Subcutaneous adipose tissue (tissue), 4 donors: Measurements from ENCODE around the gene RGCC. TPM values are rescaled to one million over a fixed set of nuclear protein-coding genes. Genes with fewer than 3 reads are reported as not detected.

Experiments used
- total RNA-seq, 4 donors: library from RNA; depleted of rRNA; stranded (reverse); fragments of >200 nt; gene quantifications; one replicate each; pipeline ENCODE4 v1.1.0, GENCODE V29; 2016
- TF ChIP-seq, protein P1 (sequence below): fragments of 450-650 bp; IDR thresholded peaks from one replicate; pipeline ENCODE4 v1.5.1; 2016; ENCODE audit warnings: low read depth, mild to moderate bottlenecking, control low read depth, antibody characterized with exemption, moderate library complexity

Gene RGCC
- total RNA-seq, 4 donors from 2014 or later, result 105 to 259 (median 203) TPM

DNA sequence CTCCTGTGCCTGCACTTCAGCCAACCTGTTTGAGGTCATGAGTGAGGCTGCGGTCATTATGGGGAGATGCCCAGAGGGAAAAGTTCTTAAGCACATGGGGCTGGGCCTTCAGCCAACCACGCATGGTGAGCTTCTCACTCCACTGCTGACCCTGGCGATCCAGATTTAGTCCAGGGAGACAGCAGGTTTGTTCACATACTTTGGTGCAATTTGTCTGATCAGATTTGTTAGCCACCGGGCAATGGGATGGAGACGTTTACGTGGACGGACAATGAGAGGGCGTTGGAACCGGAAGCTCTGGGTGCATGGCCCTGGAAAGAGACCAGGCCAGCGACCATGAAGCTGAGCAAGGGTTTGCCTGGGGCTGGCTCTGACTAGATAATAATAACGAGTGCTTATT lies 56.2 kb downstream of the RGCC start:
- TF ChIP-seq, protein P1, sequence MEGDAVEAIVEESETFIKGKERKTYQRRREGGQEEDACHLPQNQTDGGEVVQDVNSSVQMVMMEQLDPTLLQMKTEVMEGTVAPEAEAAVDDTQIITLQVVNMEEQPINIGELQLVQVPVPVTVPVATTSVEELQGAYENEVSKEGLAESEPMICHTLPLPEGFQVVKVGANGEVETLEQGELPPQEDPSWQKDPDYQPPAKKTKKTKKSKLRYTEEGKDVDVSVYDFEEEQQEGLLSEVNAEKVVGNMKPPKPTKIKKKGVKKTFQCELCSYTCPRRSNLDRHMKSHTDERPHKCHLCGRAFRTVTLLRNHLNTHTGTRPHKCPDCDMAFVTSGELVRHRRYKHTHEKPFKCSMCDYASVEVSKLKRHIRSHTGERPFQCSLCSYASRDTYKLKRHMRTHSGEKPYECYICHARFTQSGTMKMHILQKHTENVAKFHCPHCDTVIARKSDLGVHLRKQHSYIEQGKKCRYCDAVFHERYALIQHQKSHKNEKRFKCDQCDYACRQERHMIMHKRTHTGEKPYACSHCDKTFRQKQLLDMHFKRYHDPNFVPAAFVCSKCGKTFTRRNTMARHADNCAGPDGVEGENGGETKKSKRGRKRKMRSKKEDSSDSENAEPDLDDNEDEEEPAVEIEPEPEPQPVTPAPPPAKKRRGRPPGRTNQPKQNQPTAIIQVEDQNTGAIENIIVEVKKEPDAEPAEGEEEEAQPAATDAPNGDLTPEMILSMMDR, result no peak

DNA sequence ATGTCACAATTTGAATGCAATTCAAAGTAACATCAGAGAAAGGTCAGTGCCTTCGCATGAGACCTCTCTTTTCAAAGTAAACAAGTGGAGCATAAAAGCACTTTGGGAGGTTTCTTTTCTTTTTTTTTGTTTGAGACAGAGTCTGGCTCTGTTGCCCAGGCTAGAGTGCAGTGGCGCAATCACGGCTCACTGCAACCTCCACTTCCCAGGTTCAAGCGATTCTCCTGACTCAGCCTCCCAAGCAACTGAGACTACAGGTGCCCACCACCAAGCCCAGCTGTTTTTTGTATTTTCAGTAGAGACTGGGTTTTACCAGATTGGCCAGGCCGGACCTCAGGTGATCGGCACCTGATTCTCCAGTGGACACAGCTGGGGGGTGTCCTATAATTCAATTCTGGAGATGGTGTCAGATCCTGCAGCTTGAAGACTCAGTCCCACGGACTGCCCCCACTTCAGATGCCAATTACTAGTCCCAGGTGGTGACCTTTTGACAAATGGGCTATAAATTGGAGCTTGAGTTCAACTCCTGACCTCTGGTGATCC lies 57.6 kb downstream of the RGCC start:
- TF ChIP-seq, protein P1, result no peak

DNA sequence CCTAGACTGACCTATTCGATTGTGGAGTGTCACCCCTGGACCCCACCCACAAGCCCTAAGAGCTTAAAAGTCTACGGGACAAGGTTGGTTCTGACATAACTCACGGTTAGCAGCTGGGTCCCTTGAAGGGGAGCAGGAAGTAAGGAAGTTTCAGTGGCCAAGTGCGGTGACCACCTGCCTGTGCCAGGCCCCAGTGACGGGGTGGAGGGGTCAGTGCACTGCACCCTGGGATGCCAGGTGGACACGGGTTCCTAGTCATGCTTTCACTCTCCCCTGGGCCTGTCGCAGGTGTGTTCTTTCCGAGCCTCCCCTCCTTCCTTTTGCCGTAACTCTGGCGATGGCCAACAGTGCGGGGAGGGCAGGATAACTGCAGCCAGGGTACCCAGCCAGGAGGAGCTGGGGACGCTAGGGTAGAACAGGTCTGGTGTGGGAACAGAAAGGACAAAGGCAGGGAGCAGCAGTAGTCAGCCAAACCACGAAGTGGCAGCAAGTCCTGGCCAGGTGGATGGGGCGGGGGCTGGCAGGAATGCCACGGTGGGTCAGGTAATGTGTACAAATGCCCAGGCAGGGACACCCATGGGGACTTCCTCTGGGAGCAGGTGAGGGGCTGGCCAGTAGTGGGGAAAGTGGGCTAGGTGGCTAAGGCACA lies 58.3 kb downstream of the RGCC start:
- TF ChIP-seq, protein P1, result no peak

DNA sequence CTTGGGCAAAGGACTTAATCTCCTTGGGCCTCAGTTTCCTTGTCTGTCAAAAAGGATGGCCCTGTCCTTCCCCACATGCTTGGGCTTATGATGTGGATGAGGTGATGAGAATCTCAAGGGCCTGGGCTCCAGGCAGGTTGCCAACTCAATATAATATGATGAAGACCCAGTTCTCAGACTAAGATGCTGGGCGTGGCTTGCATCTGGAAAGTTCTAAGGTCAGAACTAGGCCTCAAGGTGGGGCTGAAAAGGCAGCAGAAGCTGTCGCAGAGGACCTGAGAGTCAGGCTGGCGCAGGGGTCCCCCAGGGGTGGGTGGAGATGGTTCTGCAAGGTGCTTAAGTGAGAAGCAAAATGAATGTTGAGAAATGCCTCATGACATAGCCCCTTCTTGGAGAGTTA lies 58.8 kb downstream of the RGCC start:
- TF ChIP-seq, protein P1, result no peak

DNA sequence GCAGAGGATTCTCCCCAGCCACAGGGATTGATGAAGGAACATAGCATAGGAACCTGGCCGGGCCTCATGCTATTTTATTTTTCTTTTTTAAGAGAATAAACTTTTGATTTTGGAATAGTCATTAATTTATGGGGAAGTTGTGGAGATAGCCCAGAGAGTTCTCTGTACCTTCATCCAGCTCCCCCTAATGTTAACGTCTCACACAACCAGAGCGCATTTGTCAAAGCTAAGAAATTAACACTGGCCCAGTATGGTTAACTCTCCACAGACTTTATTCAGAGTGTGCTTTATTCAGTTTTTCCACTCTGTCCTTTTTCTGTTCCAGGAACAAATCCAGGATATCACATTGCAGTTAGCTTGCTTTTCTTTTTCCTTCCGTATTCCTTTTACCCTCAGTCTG lies 59.4 kb downstream of the RGCC start:
- TF ChIP-seq, protein P1, result no peak

DNA sequence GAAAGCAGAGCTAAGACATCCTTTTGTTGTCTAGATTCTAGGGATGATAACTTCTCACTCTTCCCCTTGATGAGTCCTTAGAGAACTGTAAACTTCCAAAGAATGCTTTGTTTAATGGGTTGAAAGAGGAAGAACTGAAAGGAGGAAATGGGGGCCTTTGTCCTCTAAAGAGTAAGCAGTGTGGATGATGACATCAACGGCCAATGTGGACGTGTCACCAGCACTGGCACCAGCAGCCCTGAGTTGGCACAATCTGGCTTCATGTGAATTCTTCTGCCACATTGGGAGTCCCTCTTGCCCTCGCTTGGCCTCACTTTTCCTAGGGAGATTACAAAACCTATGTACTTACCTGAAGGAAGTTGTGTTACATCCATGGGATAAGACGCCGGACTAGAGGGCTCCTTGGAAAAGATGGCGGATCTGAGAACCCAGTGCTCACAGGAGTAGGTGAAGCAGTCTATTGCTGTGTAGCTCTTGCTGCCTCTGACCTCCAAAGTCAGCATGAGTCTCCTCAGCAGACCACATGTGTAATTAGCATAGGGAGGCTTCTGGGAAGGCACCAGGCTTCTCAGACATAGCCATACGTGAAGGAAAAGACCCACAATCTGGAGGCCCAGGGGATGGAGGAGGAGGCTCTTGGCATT lies 62.8 kb downstream of the RGCC start:
- TF ChIP-seq, protein P1, result no peak

Other genes with a start within 250 kb of the RGCC start
- 10 to 100 TPM; 10.7 to 13.1 (median 11.6) TPM for gene MTRF1, start 194.0 kb upstream of the RGCC start, total RNA-seq
- 10 to 100 TPM; 15.0 to 26.1 (median 18.5) TPM for gene NAA16, start 146.3 kb upstream of the RGCC start, total RNA-seq